GM12891 (cell line): ENCODE data around the gene KIF16B.
"Not testable (repeated sequence)": the region's sequence is repeated elsewhere in the genome, so short reads cannot be mapped to it uniquely, and the experiment has no call there.

Experiments used
- DNase-seq: peaks from one replicate; pipeline ENCODE4 v3.0.0; 2011; ENCODE audit warnings: low spot score; ENCODE audit not compliant: insufficient read length
- FAIRE-seq: peaks from 2 replicates; lab custom pipeline; 2011; peaks lifted over from hg19 to GRCh38; lab: Jason Lieb, UNC
- PAX5 ChIP-seq: IDR thresholded peaks from 2 replicates; pipeline ENCODE4 v1.6.1; 2011; ENCODE audit warnings: low read length, moderate library complexity, mild to moderate bottlenecking; ENCODE audit not compliant: insufficient read depth, severe bottlenecking
- POLR2A ChIP-seq: IDR thresholded peaks from 2 replicates; pipeline ENCODE4 v1.6.1; 2011; ENCODE audit warnings: low read depth, low read length, control low read depth
- POLR2AphosphoS5 ChIP-seq: IDR thresholded peaks from 2 replicates; pipeline ENCODE4 v1.6.1; 2011; ENCODE audit warnings: low read depth, low read length, control low read depth
- POU2F2 ChIP-seq: IDR thresholded peaks from 2 replicates; pipeline ENCODE4 v1.6.1; 2011; ENCODE audit warnings: low read depth, mild to moderate bottlenecking, control low read depth, low read length, moderate library complexity
- SPI1 ChIP-seq: IDR thresholded peaks from 2 replicates; pipeline ENCODE4 v1.6.1; 2011; ENCODE audit warnings: low read depth, low read length, control low read depth
- TAF1 ChIP-seq: IDR thresholded peaks from 2 replicates; pipeline ENCODE4 v1.6.1; 2011; ENCODE audit warnings: low read depth, low read length, control low read depth

KIF16B gene

DNA sequence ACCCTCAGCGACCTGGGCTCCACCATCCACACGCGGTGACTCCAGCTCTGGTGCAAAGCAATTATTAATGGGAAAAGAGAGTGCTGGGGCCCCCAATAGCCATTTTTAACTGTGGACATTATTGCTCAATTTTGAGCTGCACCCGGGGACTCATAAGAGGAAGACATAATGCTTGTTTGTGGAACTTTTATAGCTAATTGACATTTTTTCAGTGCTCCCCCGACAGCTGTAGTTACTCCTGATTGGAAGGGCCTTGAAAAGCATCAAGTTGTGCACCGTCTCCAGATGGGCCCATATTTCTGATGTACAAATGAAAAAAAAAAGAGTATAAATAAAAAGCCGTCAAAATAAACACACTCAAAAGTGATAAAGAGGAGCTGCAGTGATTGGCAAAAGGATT, 327.0 kb downstream of the KIF16B start:
- no peak for TF ChIP-seq POLR2A
- no peak for TF ChIP-seq TAF1
- no peak for TF ChIP-seq POLR2AphosphoS5
- no peak for TF ChIP-seq PAX5
- no peak for TF ChIP-seq SPI1
- no peak for TF ChIP-seq POU2F2
- FAIRE-seq (no peak), DNase-seq (no peak)

DNA sequence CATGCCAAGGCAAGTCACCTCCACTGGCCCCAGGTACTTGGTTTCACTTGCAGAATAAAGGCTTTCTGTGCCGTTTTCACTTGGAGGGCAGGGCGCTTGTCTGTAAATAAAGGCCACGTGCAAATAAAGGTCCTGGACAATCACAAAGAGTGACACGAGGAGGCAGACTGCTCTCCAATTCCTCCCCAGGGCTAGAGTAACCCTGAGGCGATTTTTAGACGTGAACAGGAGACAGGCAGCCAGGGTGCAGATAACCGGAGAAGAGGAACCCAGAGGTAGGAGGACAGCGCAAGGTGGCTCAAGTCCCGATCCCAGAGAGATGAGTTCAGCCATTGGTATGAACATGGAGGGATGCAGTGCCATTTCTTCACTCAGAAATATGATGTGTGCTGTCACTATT, 327.4 kb downstream of the KIF16B start:
- TF ChIP-seq POLR2AphosphoS5 (no peak), TAF1 (no peak), PAX5 (no peak), SPI1 (no peak), POU2F2 (no peak), POLR2A (no peak)
- no peak for FAIRE-seq
- DNase-seq, result no peak

DNA sequence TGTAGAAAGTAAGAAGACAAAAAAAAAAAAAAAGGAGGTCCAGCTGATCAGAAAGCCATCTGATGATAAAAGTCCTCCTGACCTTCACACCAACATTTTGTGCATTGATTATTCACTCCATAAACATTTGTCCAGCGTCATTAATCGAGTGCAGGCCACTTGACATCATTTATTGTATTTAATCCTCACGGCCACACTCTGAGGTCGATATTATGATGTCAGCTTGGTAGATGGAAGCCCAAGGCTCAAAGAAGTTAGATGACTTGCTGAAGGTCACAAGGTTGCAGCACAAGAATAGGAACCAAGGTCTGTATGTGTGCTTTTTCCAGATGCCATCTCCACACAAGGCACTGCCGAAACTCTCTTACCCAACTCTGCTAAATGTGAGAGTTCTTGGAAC, 328.4 kb downstream of the KIF16B start:
- DNase-seq, result no peak
- no peak for FAIRE-seq
- no peak for TF ChIP-seq SPI1
- TF ChIP-seq POU2F2, result no peak
- TF ChIP-seq POLR2A, result no peak
- no peak for TF ChIP-seq TAF1
- TF ChIP-seq POLR2AphosphoS5, result no peak
- no peak for TF ChIP-seq PAX5

DNA sequence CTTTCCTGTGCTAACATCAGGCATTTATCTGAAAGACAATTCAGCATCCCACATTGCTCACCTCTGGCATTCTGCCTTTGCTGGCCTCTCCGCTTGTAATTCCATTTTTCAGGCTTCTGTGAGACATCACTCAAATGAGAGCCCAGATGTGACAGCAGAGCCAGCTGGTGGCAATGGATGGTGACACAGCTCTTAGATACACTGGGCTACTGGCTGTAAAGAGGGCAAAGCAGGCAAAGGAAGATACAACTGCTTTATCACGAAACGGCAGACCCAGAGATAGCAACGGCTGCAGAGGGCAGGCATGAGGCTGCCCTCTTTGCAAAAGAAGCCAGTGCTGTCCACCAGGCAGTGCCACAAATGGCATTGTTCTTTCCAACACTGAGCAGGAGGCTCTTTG, 329.8 kb downstream of the KIF16B start:
- DNase-seq, result no peak
- TF ChIP-seq PAX5 (no peak), POLR2AphosphoS5 (no peak), TAF1 (no peak), POLR2A (no peak), SPI1 (no peak), POU2F2 (no peak)
- FAIRE-seq, result no peak

DNA sequence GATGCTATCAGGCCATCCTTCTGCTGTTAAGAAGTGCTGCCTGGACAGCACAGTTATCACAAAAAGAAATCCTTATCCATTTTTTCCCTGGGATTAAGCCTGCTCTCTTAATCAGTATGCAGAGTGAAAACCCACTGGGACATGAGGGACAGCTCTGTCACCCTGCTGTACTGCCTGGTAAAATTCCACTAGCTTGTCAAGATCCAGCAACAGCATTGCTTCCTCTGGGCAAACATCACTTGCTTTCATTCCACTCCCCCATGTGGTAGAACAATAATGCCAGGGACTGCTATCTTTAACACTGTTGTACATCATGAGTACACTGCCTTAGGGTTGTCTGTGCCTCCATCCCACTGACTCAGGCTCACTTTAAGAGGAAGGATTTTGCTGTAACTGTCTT, 331.3 kb downstream of the KIF16B start:
- FAIRE-seq (no peak), DNase-seq (no peak)
- TF ChIP-seq POU2F2 (no peak), PAX5 (no peak), POLR2AphosphoS5 (no peak), TAF1 (no peak), SPI1 (no peak), POLR2A (no peak)

DNA sequence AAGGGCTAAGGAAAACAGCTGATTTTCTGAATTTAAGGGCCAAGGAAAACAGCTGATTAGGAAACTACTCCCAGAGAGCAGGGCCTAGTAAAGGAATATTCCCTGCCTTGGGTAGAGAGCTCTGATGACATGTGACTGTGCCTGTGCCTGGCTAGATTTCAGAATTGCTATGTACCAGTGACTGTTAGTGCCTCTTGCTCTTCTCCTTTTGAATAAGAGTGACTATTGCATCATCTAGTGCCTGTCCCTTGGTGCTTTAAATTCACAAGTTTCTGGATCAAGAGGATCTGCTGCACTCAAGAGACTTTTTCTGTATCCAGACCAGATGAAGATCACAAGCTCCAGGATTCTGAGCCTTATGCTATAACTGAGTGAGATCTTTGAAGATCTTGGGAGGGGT, 332.9 kb downstream of the KIF16B start:
- DNase-seq (no peak), FAIRE-seq (no peak)
- no peak for TF ChIP-seq POU2F2

DNA sequence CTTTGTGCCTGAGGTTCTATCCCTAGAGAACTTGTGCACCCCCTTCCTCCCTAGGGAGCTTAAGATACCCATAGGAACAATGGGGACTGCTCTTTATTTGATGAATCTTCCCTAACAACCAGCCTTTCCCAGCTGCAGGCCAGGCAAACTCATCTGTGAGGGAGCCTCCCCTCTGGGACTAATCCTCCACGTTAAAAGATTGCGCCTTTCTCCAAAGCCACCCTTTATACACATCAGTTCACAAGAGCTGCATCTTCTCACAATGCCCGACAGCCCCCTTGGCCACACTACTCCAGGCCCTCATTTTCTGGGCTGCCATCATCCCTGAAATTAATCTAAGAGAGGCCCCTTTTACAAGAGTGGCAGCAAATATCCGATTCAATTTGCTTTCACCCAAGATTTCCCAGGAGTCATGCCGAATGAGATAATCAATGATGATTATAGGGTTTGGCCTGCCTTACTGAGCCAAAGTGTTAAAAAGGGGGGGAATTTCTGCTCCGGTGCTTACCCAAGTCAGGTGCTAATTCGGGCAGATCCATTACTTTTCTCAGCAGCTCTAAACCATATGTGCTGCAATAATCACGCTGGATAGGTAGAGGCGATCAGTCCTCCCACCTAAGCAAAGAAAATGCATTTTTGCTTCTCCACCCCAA, 336.5 kb downstream of the KIF16B start:
- FAIRE-seq, result no peak
- no peak for TF ChIP-seq POLR2A
- TF ChIP-seq POU2F2, result no peak
- TF ChIP-seq POLR2AphosphoS5, result no peak
- no peak for TF ChIP-seq SPI1
- no peak for TF ChIP-seq PAX5
- no peak for TF ChIP-seq TAF1
- no peak for DNase-seq

DNA sequence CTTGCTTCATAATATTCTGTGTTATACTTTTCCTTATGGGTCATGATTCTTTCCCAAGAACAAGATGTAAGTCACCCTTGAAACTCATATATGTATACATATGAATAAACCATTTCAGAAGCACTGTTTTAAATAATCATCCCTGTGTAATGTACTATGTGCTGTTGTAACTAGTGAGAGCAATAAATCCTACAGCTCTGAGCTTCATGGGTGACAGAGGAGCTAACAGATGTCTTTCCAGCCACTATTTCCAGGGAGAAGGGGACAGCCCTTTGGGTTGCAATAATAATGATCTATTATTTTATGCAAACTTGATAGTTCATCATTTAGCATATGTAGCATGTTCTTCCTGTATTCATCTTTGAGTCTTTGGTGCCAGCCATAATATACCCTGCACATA, 342.8 kb downstream of the KIF16B start:
- DNase-seq (no peak), FAIRE-seq (no peak)
- TF ChIP-seq POLR2A (no peak), SPI1 (no peak), TAF1 (no peak), PAX5 (no peak), POLR2AphosphoS5 (no peak), POU2F2 (no peak)

DNA sequence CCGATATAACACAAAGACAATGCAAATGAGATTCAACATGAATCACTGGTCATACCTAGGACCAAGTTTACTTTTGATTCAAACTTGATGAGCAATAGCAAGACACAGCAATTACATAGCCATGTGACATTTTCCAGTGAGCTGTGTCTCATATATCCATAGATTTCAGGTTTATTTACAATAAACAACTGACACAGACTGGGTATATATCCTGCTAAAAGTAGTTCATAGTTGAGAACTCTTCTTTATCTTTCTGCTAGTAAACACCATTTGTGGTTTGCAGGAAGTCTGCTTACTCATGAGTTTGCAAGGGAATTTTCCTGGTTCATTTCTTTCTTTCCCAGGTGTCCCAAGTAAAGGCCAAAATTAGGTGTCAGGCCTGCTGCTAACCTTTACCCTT, 343.4 kb downstream of the KIF16B start:
- FAIRE-seq (no peak), DNase-seq (no peak)
- TF ChIP-seq SPI1, result no peak
- TF ChIP-seq POLR2AphosphoS5, result no peak
- no peak for TF ChIP-seq TAF1
- no peak for TF ChIP-seq POU2F2
- no peak for TF ChIP-seq PAX5
- no peak for TF ChIP-seq POLR2A

DNA sequence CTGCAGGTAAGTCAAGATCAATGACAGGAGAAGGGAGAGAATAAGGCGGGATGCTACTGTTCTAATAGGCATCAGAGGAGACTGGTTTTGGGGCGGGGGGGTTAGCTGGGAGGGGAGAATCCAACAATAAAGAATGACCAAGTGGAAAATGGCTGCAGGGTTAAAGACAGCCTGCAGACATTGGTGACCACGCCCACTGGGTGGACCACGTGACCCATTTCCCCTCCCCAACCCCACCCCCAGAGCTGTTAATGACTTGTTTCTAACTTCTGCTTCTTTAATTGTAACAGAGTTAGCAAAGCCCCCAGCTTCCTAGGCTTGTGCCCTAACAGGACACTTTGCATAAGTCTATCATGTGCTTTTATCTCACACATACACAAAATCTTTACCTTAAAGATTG, 344.5 kb downstream of the KIF16B start:
- no peak for TF ChIP-seq POLR2AphosphoS5
- TF ChIP-seq POLR2A, result no peak
- no peak for TF ChIP-seq POU2F2
- no peak for TF ChIP-seq TAF1
- no peak for TF ChIP-seq PAX5
- no peak for DNase-seq
- no peak for FAIRE-seq

DNA sequence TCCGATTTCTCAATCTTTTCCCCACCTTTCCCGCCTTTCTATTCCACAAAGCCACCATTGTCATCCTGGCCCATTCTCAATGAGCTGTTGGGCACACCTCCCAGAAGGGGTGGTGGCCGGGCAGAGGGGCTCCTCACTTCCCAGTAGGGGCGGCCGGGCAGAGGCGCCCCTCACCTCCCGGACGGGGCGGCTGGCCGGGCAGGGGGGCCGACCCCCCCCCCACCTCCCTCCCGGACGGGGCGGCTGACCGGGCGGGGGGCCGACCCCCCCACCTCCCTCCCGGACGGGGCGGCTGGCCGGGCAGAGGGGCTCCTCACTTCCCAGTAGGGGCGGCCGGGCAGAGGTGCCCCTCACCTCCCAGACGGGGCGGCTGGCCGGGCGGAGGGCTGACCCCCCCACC, 346.3 kb downstream of the KIF16B start:
- not testable (repeated sequence) for FAIRE-seq, DNase-seq
